GM12878 (cell line): ENCODE data around the gene NDUFB2. TPM values are rescaled to one million over a fixed set of nuclear protein-coding genes. Genes with fewer than 3 reads are reported as not detected.

Source experiments
- ATAC-seq: fragments of 200-7000 bp; cut with Tn5 transposase; 3 replicates; pipeline ENCODE4 v1.9.1; 2020; ENCODE audit warnings: mild to moderate bottlenecking, moderate library complexity
- BruUV-seq: library from RNA; stranded (reverse); fragments of 400-500 nt; replicated peaks from 2 replicates; lab custom pipeline; 2021; lab: Mats Ljungman, UMichigan
- CTCF ChIA-PET: fragments of 300-600 bp; sonication (Branson Sonifier 250); formaldehyde crosslinking; extraction: SDS; loops from one replicate; lab custom pipeline; 2021; ENCODE audit warnings: inconsistent platforms; lab: Yijun Ruan, JAX
- POLR2A ChIA-PET: fragments of 350-600 bp; formaldehyde crosslinking; extraction: SDS; loops from one replicate; lab custom pipeline; 2021; ENCODE audit warnings: inconsistent platforms; lab: Charles Lee
- RAD21 ChIA-PET: fragments of 300-600 bp; sonication (Branson Sonifier 250); formaldehyde crosslinking; loops from one replicate; lab custom pipeline; 2023; ENCODE audit warnings: antibody characterized with exemption; ENCODE audit not compliant: unreplicated experiment; lab: Charles Lee
- SMC1A ChIA-PET: fragments of 300-600 bp; sonication (Branson Sonifier 250); formaldehyde crosslinking; loops from one replicate; lab custom pipeline; 2023; ENCODE audit not compliant: unreplicated experiment, uncharacterized antibody; lab: Charles Lee
- DNase-seq: peaks from one replicate; pipeline ENCODE4 v3.0.0-alpha.2; 2011; ENCODE audit warnings: low read depth, low spot score
- FAIRE-seq: peaks from 3 replicates; lab custom pipeline; 2011; peaks lifted over from hg19 to GRCh38; lab: Jason Lieb, UNC
- H2AFZ ChIP-seq: 2 replicates; pipeline ENCODE4 v1.6.0; 2011; ENCODE audit warnings: low read depth, low read length, control low read depth; ENCODE audit not compliant: control insufficient read depth
- H3K27ac ChIP-seq: 2 replicates; pipeline ENCODE4 v1.5.1; 2011; ENCODE audit warnings: control low read depth; ENCODE audit not compliant: control insufficient read depth, insufficient read depth
- H3K27me3 ChIP-seq, 2 experiments: replicated peaks in 1 of 2; 2 replicates each; pipeline versions ENCODE4 v1.6.0 to v1.6.1; 2011; ENCODE audit warnings: low read length in 1 of 2; ENCODE audit not compliant: control insufficient read depth in 2 of 2, insufficient read depth in 2 of 2
- H3K36me3 ChIP-seq, 2 experiments: 2 replicates each; pipeline ENCODE4 v1.5.1; 2011; ENCODE audit warnings: low read length in 1 of 2; ENCODE audit not compliant: control insufficient read depth in 2 of 2, insufficient read depth in 2 of 2
- H3K4me1 ChIP-seq: 2 replicates; pipeline ENCODE4 v1.6.1; 2011; ENCODE audit warnings: mild to moderate bottlenecking, low read length, moderate library complexity, mixed read lengths; ENCODE audit not compliant: control insufficient read depth, insufficient read depth
- H3K4me2 ChIP-seq: 2 replicates; pipeline ENCODE4 v1.6.0; 2011; ENCODE audit warnings: control low read depth; ENCODE audit not compliant: control insufficient read depth, insufficient read depth
- H3K4me3 ChIP-seq: fragments of 200-600 bp; sonication (generic); 2 replicates; pipeline ENCODE4 v1.5.1; 2016
- H3K79me2 ChIP-seq: 2 replicates; pipeline ENCODE4 v1.6.0; 2011; ENCODE audit warnings: low read length; ENCODE audit not compliant: control insufficient read depth, insufficient read depth
- H3K9ac ChIP-seq: 2 replicates; pipeline ENCODE4 v1.8.0; 2011; ENCODE audit warnings: low read length, control low read depth, mixed read lengths; ENCODE audit not compliant: control insufficient read depth, insufficient read depth
- H3K9me3 ChIP-seq: replicated peaks from 3 replicates; pipeline ENCODE4 v1.5.1; 2011; ENCODE audit warnings: mild to moderate bottlenecking, low read length; ENCODE audit not compliant: control insufficient read depth, insufficient read depth
- H4K20me1 ChIP-seq: 2 replicates; pipeline ENCODE4 v1.6.0; 2011; ENCODE audit not compliant: control insufficient read depth, insufficient read depth
- BMI1 ChIP-seq: fragments of 450-650 bp; IDR thresholded peaks from 2 replicates; pipeline ENCODE4 v1.6.1; 2016; ENCODE audit warnings: mild to moderate bottlenecking, moderate library complexity, borderline replicate concordance
- EED ChIP-seq: sonication (generic); IDR thresholded peaks from 2 replicates; pipeline ENCODE4 v1.6.1; 2016; ENCODE audit warnings: antibody characterized with exemption, low read depth
- FOXM1 ChIP-seq: IDR thresholded peaks from 2 replicates; pipeline ENCODE4 v1.6.1; 2012; ENCODE audit warnings: low read depth, mild to moderate bottlenecking, inconsistent platforms, low read length, moderate library complexity
- HDAC6 ChIP-seq: fragments of 200-600 bp; sonication (generic); IDR thresholded peaks from one replicate; pipeline ENCODE4 v1.8.0; 2017; ENCODE audit warnings: antibody characterized with exemption; ENCODE audit not compliant: unreplicated experiment
- IKZF1 ChIP-seq: fragments of 450-650 bp; conservative IDR thresholded peaks from 2 replicates; pipeline ENCODE4 v1.6.1; 2017; ENCODE audit warnings: antibody characterized with exemption, mild to moderate bottlenecking
- LARP7 ChIP-seq: fragments of 450-650 bp; IDR thresholded peaks from 2 replicates; pipeline ENCODE4 v1.6.1; 2017; ENCODE audit warnings: mild to moderate bottlenecking
- MTA2 ChIP-seq: fragments of 450-650 bp; IDR thresholded peaks from 2 replicates; pipeline ENCODE4 v1.6.1; 2016; ENCODE audit warnings: low read depth, mild to moderate bottlenecking, moderate library complexity
- PML ChIP-seq: IDR thresholded peaks from 2 replicates; pipeline ENCODE4 v1.6.1; 2012; ENCODE audit warnings: low read length, inconsistent platforms
- POLR2A ChIP-seq: IDR thresholded peaks from 2 replicates; pipeline ENCODE4 v1.6.1; 2011; ENCODE audit warnings: low read depth, mild to moderate bottlenecking, low read length
- RAD21 ChIP-seq: IDR thresholded peaks from 2 replicates; pipeline ENCODE4 v1.6.1; 2011; ENCODE audit warnings: mild to moderate bottlenecking, low read depth, low read length, moderate library complexity; ENCODE audit not compliant: insufficient read depth
- RB1 ChIP-seq: fragments of 450-650 bp; formaldehyde crosslinking; IDR thresholded peaks from 2 replicates; pipeline ENCODE4 v1.6.1; 2017; ENCODE audit warnings: mild to moderate bottlenecking, borderline replicate concordance
- ZNF217 ChIP-seq: fragments of 450-650 bp; IDR thresholded peaks from 2 replicates; pipeline ENCODE4 v1.6.1; 2017; ENCODE audit warnings: antibody characterized with exemption, mild to moderate bottlenecking
- WGBS: methylation state at CpG from one replicate; pipeline ENCODE4 v1.1.6; 2016; ENCODE audit warnings: low lambda C conversion rate; ENCODE audit not compliant: insufficient replicate concordance, insufficient coverage; ENCODE audit errors: missing lambda C conversion rate; 5-methylcytosine and 5-hydroxymethylcytosine counted together
- in situ Hi-C: fragments of 300-500 bp; cut with MboI; formaldehyde crosslinking; loops from 9 replicates; pipeline ENCODE4 v1.14.3; 2018; ENCODE audit warnings: mixed read lengths
- intact Hi-C: fragments of 100-400 bp; cut with micrococcal nuclease; formaldehyde crosslinking; loops from one replicate; pipeline ENCODE4 v1.14.2; 2022; ENCODE audit not compliant: unreplicated experiment
- polyA plus RNA-seq, 11 experiments: library from polyadenylated mRNA; depleted of rRNA in 4 of 11; unstranded in 6 of 11; stranded (reverse) in 5 of 11; fragments of >200 nt; fragmentation: Nextera tagmentation in 4 of 11; fragmentation: Illumina TruSeq in 1 of 11; extraction: Ambion mirVana in 4 of 11; extraction: Trizol in 1 of 11; gene quantifications; 1 replicate in 1 of 11; 2 replicates in 10 of 11; pipeline versions ENCODE4 v1.2.1 to v1.2.3, GENCODE V29; 2011 to 2016; ENCODE audit warnings: inconsistent platforms in 2 of 11, missing spikeins in 2 of 11, low read depth in 1 of 11
- total RNA-seq, 4 experiments: library from RNA; depleted of rRNA in 3 of 4; stranded (reverse); fragments of >200 nt in 3 of 4; fragmentation: Illumina TruSeq in 1 of 4; extraction: Trizol in 1 of 4; gene quantifications; 2 replicates each; pipeline versions ENCODE4 v1.2.1 to v1.2.3, GENCODE V29; 2013 to 2021
- TF ChIP-seq, protein P1 (sequence below): IDR thresholded peaks from 2 replicates; pipeline ENCODE4 v1.6.1; 2012; ENCODE audit warnings: low read depth, low read length, improper control_type of control experiment
- TF ChIP-seq, protein P2 (sequence below): IDR thresholded peaks from 2 replicates; pipeline ENCODE4 v1.6.1; 2012; ENCODE audit warnings: mild to moderate bottlenecking, low read depth, low read length

NDUFB2 gene
- total and polyA plus RNA-seq, 10 of the 15 experiments (the other 5 are each of a cell fraction or from before 2014, with no cell fraction given): 109 to 1,236 (median 323) TPM

DNA sequence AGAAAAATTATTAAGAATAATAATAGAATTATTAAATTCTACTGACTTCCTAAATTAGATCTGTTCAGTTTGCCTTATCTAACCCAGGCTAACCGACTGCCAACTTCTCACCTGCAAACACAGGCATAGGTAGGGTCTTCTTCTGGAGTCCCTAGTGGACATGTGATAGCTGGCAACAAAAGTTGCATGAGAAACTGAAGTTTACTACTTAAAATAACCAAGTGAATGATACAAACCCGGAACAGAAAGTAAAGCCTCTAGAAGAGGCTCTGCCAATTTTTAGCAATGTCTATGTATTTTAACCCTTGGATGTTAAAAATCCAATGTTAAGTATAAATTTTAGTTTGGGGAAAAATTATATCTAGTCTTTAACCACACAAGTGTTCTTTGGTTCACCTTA is 37.6 kb downstream of the NDUFB2 start:
- Histone ChIP-seq H3K79me2 (no peaks in the 10 kb centered on the region), H3K9ac (no peak overlapping the region), H3K27me3 (no peaks in the 10 kb centered on the region), H3K9me3 (no peaks in the 10 kb centered on the region), H3K36me3 (peaks cover 0 to 2% of the 10 kb centered on the region in 2 experiments; a peak in 2 of 4 replicates), H3K4me2 (no peak overlapping the region), H3K4me3 (no peak overlapping the region), H3K4me1 (no peaks in the 10 kb centered on the region), H4K20me1 (no peaks in the 10 kb centered on the region), H3K27ac (no peak overlapping the region), H2AFZ (no peak overlapping the region)
- CTCF ChIA-PET: interaction anchor here (1.2 to 1.6 kb wide), 2 partner anchors 59 to 77 kb away, joined by 4 read pairs; no protein-coding TSS in a partner anchor
- POLR2A ChIA-PET: no interaction called here
- TF ChIP-seq ZNF217 (no peak), RB1 (no peak)
- RAD21 ChIA-PET: no interaction called here
- SMC1A ChIA-PET: no interaction called here
- ATAC-seq (no peak), DNase-seq (no peak), FAIRE-seq (no peak)
- no TSS peak for BruUV-seq
- in situ Hi-C loops: no loop called here
- intact Hi-C loops: no loop called here
- 96% methylated on average over 2 of the region's 2 CpGs for WGBS

DNA sequence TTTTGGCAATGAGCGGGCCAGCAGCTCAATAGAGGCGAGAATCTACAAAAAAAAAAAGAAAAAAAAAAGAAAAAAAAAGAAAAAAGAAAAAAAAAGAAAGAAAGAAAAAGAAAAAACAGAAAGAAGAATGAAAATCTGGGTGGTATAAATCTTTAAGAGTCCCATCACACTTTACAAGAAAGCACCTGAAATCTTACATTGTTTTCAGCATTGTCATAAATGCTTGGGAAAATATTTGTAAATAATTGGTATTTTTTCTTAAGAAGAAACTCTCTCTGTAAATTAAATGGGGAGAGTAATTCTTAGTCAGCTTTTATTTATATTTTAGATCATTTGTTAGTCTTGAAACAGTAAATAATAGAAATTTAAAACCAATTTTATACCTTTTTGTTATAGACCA is 38.2 kb downstream of the NDUFB2 start:
- ChIA-PET RAD21 (no interaction called here), POLR2A (no interaction called here), CTCF (interaction anchor here (0.6 kb wide), 1 partner anchor 220 kb away, joined by 3 read pairs; no protein-coding TSS in a partner anchor), SMC1A (no interaction called here)
- intact Hi-C loops (no loop called here), in situ Hi-C loops (no loop called here)
- Histone ChIP-seq H3K27ac (no peak overlapping the region), H3K9me3 (no peaks in the 10 kb centered on the region), H3K4me3 (no peak overlapping the region), H4K20me1 (no peaks in the 10 kb centered on the region), H3K9ac (no peak overlapping the region), H3K79me2 (no peaks in the 10 kb centered on the region), H2AFZ (no peak overlapping the region), H3K4me1 (no peaks in the 10 kb centered on the region), H3K27me3 (no peaks in the 10 kb centered on the region), H3K36me3 (peaks cover 0 to 2% of the 10 kb centered on the region in 2 experiments; a peak in 2 of 4 replicates), H3K4me2 (no peak overlapping the region)
- BruUV-seq: no TSS peak
- no peak for DNase-seq
- WGBS: no CpG with 5 or more reads among the region's 2 CpGs
- FAIRE-seq: no peak
- no peak for ATAC-seq
- no peak for TF ChIP-seq HDAC6
- TF ChIP-seq FOXM1: no peak
- no peak for TF ChIP-seq LARP7
- TF ChIP-seq IKZF1: no peak
- TF ChIP-seq EED: no peak
- no peak for TF ChIP-seq MTA2
- TF ChIP-seq PML: no peak
- TF ChIP-seq, protein P1, sequence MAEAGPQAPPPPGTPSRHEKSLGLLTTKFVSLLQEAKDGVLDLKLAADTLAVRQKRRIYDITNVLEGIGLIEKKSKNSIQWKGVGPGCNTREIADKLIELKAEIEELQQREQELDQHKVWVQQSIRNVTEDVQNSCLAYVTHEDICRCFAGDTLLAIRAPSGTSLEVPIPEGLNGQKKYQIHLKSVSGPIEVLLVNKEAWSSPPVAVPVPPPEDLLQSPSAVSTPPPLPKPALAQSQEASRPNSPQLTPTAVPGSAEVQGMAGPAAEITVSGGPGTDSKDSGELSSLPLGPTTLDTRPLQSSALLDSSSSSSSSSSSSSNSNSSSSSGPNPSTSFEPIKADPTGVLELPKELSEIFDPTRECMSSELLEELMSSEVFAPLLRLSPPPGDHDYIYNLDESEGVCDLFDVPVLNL: no peak
- no peak for TF ChIP-seq POLR2A
- TF ChIP-seq BMI1: no peak
- no peak for TF ChIP-seq RAD21
- TF ChIP-seq, protein P2, sequence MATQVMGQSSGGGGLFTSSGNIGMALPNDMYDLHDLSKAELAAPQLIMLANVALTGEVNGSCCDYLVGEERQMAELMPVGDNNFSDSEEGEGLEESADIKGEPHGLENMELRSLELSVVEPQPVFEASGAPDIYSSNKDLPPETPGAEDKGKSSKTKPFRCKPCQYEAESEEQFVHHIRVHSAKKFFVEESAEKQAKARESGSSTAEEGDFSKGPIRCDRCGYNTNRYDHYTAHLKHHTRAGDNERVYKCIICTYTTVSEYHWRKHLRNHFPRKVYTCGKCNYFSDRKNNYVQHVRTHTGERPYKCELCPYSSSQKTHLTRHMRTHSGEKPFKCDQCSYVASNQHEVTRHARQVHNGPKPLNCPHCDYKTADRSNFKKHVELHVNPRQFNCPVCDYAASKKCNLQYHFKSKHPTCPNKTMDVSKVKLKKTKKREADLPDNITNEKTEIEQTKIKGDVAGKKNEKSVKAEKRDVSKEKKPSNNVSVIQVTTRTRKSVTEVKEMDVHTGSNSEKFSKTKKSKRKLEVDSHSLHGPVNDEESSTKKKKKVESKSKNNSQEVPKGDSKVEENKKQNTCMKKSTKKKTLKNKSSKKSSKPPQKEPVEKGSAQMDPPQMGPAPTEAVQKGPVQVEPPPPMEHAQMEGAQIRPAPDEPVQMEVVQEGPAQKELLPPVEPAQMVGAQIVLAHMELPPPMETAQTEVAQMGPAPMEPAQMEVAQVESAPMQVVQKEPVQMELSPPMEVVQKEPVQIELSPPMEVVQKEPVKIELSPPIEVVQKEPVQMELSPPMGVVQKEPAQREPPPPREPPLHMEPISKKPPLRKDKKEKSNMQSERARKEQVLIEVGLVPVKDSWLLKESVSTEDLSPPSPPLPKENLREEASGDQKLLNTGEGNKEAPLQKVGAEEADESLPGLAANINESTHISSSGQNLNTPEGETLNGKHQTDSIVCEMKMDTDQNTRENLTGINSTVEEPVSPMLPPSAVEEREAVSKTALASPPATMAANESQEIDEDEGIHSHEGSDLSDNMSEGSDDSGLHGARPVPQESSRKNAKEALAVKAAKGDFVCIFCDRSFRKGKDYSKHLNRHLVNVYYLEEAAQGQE: no peak
